ENCODE data around the gene EBF3.

Gene EBF3

DNA sequence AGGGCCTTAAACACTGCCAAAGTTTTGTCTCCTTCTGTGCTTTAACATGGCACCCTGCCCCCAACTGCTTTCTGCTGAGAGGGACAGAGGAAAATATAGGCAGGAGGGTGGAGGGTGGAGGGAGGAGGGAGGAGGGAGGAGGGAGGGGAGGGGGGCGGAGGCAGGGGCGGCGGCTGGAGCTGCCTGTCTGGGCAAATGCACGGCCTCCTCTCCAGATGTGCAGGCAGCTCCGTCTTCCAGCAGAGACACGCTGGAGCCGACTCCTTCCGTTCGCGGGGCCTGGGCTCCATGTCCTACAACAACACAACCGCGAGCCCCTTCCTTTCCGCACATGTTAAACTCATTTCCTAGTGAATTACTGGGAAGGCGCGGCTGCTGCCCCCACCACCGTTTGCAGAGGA lies 14.2 kb downstream of the EBF3 start:
- no peak overlapping the region for H2AK5ac ChIP-seq (ENCODE audit: low read length, severe bottlenecking)
- no peak overlapping the region for H2AFZ ChIP-seq (ENCODE audit: low read depth, low read length)
- no peaks in the 10 kb centered on the region for H3K9me3 ChIP-seq (ENCODE audit: control insufficient read depth, low read length)
- no peak overlapping the region for H2BK15ac ChIP-seq (ENCODE audit: low read depth, poor library complexity, severe bottlenecking)
- H3K27ac ChIP-seq (ENCODE audit: low read length, poor library complexity, severe bottlenecking) = no peak overlapping the region
- H3K79me1 ChIP-seq (replicated peaks; ENCODE audit: low read length, poor library complexity, severe bottlenecking) = no peaks in the 10 kb centered on the region
- H3K4me3 ChIP-seq (ENCODE audit: insufficient read depth in 1 of 2, low read depth in 1 of 2, low read length in 2 of 2) = peak overlapping the region in 1 of 2 experiments; percentile 87
- H4K91ac ChIP-seq (ENCODE audit: low read length) = no peak overlapping the region
- no peak overlapping the region for H4K8ac ChIP-seq (ENCODE audit: low read length)
- peaks cover 0 to 49% of the 10 kb centered on the region in 2 experiments for H3K36me3 ChIP-seq (ENCODE audit: control insufficient read depth in 1 of 2, insufficient read depth in 2 of 2, low read depth in 1 of 2, low read length in 2 of 2)
- H2BK5ac ChIP-seq (ENCODE audit: low read depth, low read length, poor library complexity, severe bottlenecking) = no peak overlapping the region
- H2BK120ac ChIP-seq (ENCODE audit: low read depth, low read length) = no peak overlapping the region
- H2BK12ac ChIP-seq (ENCODE audit: low read length in 2 of 2) = no peak overlapping the region
- peaks cover 0 to 9% of the 10 kb centered on the region in 2 experiments for H3K27me3 ChIP-seq (ENCODE audit: control insufficient read depth in 1 of 2, insufficient read depth in 1 of 2, low read length in 2 of 2)
- H3K4ac ChIP-seq (ENCODE audit: low read depth in 1 of 2, low read length in 2 of 2) = no peak overlapping the region
- H3K4me1 ChIP-seq (ENCODE audit: control insufficient read depth, insufficient read depth, low read depth, low read length) = peaks cover 7% of the 10 kb centered on the region
- peak overlapping the region; percentile 98 for H3K9ac ChIP-seq (ENCODE audit: low read length)
- H3K18ac ChIP-seq (ENCODE audit: low read depth in 1 of 2, low read length in 2 of 2) = peak overlapping the region in 1 of 2 experiments; percentile 64
- no peak overlapping the region for H3K14ac ChIP-seq (ENCODE audit: low read length in 2 of 2)
- H3K23ac ChIP-seq (ENCODE audit: low read length in 2 of 2) = no peak overlapping the region
- DNase-seq = no peak
- 1% methylated on average over 13 of the region's 16 CpGs for WGBS
- no peak overlapping the region for H3K4me2 ChIP-seq (ENCODE audit: low read length, poor library complexity, severe bottlenecking)

DNA sequence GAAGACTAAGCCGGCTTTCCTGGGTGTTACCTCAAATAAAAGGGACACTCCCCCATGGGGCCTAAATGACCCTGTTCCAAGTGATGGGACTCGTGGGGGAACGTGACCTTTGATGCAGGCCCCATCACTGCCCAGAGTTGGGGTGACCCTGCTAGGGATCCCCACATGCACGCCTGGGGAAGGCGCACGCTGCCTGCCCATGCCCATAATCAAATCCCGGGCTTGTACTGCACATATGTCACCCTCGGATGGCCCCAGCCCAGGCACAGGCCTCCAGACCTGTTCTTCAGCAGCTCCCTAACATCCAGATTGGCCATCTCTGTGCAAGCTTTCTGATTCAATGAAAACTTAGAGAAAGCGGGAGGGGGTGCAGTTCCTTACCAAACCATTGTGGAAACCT lies 14.7 kb downstream of the EBF3 start:
- no peaks in the 10 kb centered on the region for H3K9me3 ChIP-seq (ENCODE audit: control insufficient read depth, low read length)
- no peak overlapping the region for H2BK120ac ChIP-seq (ENCODE audit: low read depth, low read length)
- H2AK5ac ChIP-seq (ENCODE audit: low read length, severe bottlenecking) = no peak overlapping the region
- no peak overlapping the region for H2BK5ac ChIP-seq (ENCODE audit: low read depth, low read length, poor library complexity, severe bottlenecking)
- H3K27ac ChIP-seq (ENCODE audit: low read length, poor library complexity, severe bottlenecking) = no peak overlapping the region
- peak overlapping the region; percentile 44 for H3K9ac ChIP-seq (ENCODE audit: low read length)
- H2BK15ac ChIP-seq (ENCODE audit: low read depth, poor library complexity, severe bottlenecking) = no peak overlapping the region
- H3K79me1 ChIP-seq (replicated peaks; ENCODE audit: low read length, poor library complexity, severe bottlenecking) = no peaks in the 10 kb centered on the region
- H3K4me3 ChIP-seq (ENCODE audit: insufficient read depth in 1 of 2, low read depth in 1 of 2, low read length in 2 of 2) = peak overlapping the region in 1 of 2 experiments; percentile 31
- H2AFZ ChIP-seq (ENCODE audit: low read depth, low read length) = no peak overlapping the region
- H3K4me2 ChIP-seq (ENCODE audit: low read length, poor library complexity, severe bottlenecking) = no peak overlapping the region
- peaks cover 0 to 9% of the 10 kb centered on the region in 2 experiments for H3K27me3 ChIP-seq (ENCODE audit: control insufficient read depth in 1 of 2, insufficient read depth in 1 of 2, low read length in 2 of 2)
- peak overlapping the region; percentile 7 for H4K8ac ChIP-seq (ENCODE audit: low read length)
- no peak overlapping the region for H4K91ac ChIP-seq (ENCODE audit: low read length)
- no peak for DNase-seq
- H2BK12ac ChIP-seq (ENCODE audit: low read length in 2 of 2) = peak overlapping the region in 1 of 2 experiments; percentile 72
- H3K36me3 ChIP-seq (ENCODE audit: control insufficient read depth in 1 of 2, insufficient read depth in 2 of 2, low read depth in 1 of 2, low read length in 2 of 2) = peaks cover 0 to 49% of the 10 kb centered on the region in 2 experiments
- H3K14ac ChIP-seq (ENCODE audit: low read length in 2 of 2) = peak overlapping the region in 1 of 2 experiments; percentile 59
- 94% methylated on average over 9 of the region's 9 CpGs for WGBS
- H3K4ac ChIP-seq (ENCODE audit: low read depth in 1 of 2, low read length in 2 of 2) = no peak overlapping the region
- H3K18ac ChIP-seq (ENCODE audit: low read depth in 1 of 2, low read length in 2 of 2) = peak overlapping the region in 1 of 2 experiments; percentile 15
- peaks cover 7% of the 10 kb centered on the region for H3K4me1 ChIP-seq (ENCODE audit: control insufficient read depth, insufficient read depth, low read depth, low read length)
- no peak overlapping the region for H3K23ac ChIP-seq (ENCODE audit: low read length in 2 of 2)

DNA sequence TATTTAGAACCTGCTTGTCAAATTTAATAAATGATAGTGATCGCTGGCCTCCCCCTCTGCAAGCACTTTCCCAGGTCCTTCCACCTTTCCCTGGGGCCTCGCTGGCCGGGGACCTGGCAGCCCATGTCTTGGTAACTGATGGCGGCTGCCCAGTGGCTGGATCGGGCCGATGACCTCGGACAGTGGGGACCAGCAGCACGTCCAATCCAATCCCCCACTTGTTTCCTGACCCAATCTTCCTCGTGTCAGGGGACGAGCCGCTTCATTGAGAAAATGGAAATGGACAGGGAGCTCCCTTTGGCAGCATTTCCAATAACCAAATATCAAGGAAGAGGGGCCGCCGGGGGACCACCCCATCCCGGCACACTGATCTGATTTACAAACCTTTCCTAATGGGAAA lies 17.2 kb downstream of the EBF3 start:
- Histone ChIP-seq H3K23ac (ENCODE audit: low read length in 2 of 2) (no peak overlapping the region), H3K18ac (ENCODE audit: low read depth in 1 of 2, low read length in 2 of 2) (no peak overlapping the region), H2BK120ac (ENCODE audit: low read depth, low read length) (no peak overlapping the region), H3K4me2 (ENCODE audit: low read length, poor library complexity, severe bottlenecking) (no peak overlapping the region), H4K8ac (ENCODE audit: low read length) (no peak overlapping the region), H2BK5ac (ENCODE audit: low read depth, low read length, poor library complexity, severe bottlenecking) (no peak overlapping the region), H3K27me3 (ENCODE audit: control insufficient read depth in 1 of 2, insufficient read depth in 1 of 2, low read length in 2 of 2) (peaks cover 0 to 4% of the 10 kb centered on the region in 2 experiments), H3K9me3 (ENCODE audit: control insufficient read depth, low read length) (no peaks in the 10 kb centered on the region), H4K91ac (ENCODE audit: low read length) (peak overlapping the region; percentile 72), H3K4me1 (ENCODE audit: control insufficient read depth, insufficient read depth, low read depth, low read length) (peaks cover 4% of the 10 kb centered on the region), H3K27ac (ENCODE audit: low read length, poor library complexity, severe bottlenecking) (no peak overlapping the region), H2AFZ (ENCODE audit: low read depth, low read length) (no peak overlapping the region), H3K36me3 (ENCODE audit: control insufficient read depth in 1 of 2, insufficient read depth in 2 of 2, low read depth in 1 of 2, low read length in 2 of 2) (peaks cover 0 to 68% of the 10 kb centered on the region in 2 experiments), H3K4me3 (ENCODE audit: insufficient read depth in 1 of 2, low read depth in 1 of 2, low read length in 2 of 2) (peak overlapping the region in 1 of 2 experiments; percentile 67), H2BK12ac (ENCODE audit: low read length in 2 of 2) (no peak overlapping the region), H3K14ac (ENCODE audit: low read length in 2 of 2) (no peak overlapping the region), H2AK5ac (ENCODE audit: low read length, severe bottlenecking) (no peak overlapping the region), H3K79me1 (replicated peaks; ENCODE audit: low read length, poor library complexity, severe bottlenecking) (no peaks in the 10 kb centered on the region), H3K9ac (ENCODE audit: low read length) (peak overlapping the region; percentile 92), H3K4ac (ENCODE audit: low read depth in 1 of 2, low read length in 2 of 2) (no peak overlapping the region), H2BK15ac (ENCODE audit: low read depth, poor library complexity, severe bottlenecking) (no peak overlapping the region)
- DNase-seq = no peak
- 93% methylated on average over 14 of the region's 14 CpGs for WGBS

DNA sequence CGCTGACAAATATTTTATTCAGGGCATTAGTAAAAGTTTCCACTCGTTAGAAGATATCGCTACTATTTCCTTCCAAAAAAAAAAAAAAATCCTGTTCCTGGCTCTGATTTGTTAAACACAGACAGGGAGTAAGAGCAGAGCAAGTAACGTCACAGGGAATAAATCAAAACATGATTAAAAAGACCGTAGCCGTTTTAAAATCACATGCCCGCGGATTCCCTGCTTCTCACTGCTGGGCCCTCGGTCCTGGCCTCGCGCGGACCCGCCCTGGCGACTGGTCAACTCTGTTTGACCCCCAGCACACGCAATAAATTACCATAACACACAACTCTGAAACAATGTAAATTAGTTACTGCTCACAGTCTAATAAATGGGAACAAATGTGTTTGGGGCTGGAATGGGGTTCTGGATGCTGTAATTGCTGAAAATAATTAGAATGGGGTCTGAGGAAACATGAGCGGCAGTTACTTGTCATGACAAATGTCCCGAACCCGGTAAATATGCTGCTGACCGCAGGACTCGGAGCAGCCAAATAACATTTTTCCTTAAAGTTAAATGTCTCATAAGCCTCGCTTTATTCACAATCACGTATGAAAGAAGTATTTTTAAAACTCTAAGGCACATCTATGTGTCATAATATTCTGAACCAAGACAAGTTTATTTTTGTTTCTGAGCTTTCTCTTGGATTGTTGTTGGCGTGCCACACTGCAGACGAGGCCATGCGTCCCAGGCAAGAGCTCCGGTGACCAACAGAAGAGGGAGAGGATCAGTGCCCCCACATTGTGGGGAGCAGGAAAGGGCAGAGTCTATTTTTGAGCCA lies 17.9 kb downstream of the EBF3 start:
- no peak overlapping the region for H3K4me2 ChIP-seq (ENCODE audit: low read length, poor library complexity, severe bottlenecking)
- H3K14ac ChIP-seq (ENCODE audit: low read length in 2 of 2) = no peak overlapping the region
- no peak overlapping the region for H4K91ac ChIP-seq (ENCODE audit: low read length)
- no peak overlapping the region for H4K8ac ChIP-seq (ENCODE audit: low read length)
- WGBS = 80% methylated on average over 19 of the region's 26 CpGs
- H3K18ac ChIP-seq (ENCODE audit: low read depth in 1 of 2, low read length in 2 of 2) = no peak overlapping the region
- peak overlapping the region in 1 of 2 experiments; percentile 67 for H3K4me3 ChIP-seq (ENCODE audit: insufficient read depth in 1 of 2, low read depth in 1 of 2, low read length in 2 of 2)
- H3K27ac ChIP-seq (ENCODE audit: low read length, poor library complexity, severe bottlenecking) = no peak overlapping the region
- no peak overlapping the region for H2BK15ac ChIP-seq (ENCODE audit: low read depth, poor library complexity, severe bottlenecking)
- H2BK5ac ChIP-seq (ENCODE audit: low read depth, low read length, poor library complexity, severe bottlenecking) = no peak overlapping the region
- H2AFZ ChIP-seq (ENCODE audit: low read depth, low read length) = no peak overlapping the region
- H3K9ac ChIP-seq (ENCODE audit: low read length) = peak overlapping the region; percentile 92
- H2BK120ac ChIP-seq (ENCODE audit: low read depth, low read length) = no peak overlapping the region
- no peaks in the 10 kb centered on the region for H3K9me3 ChIP-seq (ENCODE audit: control insufficient read depth, low read length)
- peaks cover 4% of the 10 kb centered on the region for H3K4me1 ChIP-seq (ENCODE audit: control insufficient read depth, insufficient read depth, low read depth, low read length)
- peaks cover 0 to 69% of the 10 kb centered on the region in 2 experiments for H3K36me3 ChIP-seq (ENCODE audit: control insufficient read depth in 1 of 2, insufficient read depth in 2 of 2, low read depth in 1 of 2, low read length in 2 of 2)
- H3K27me3 ChIP-seq (ENCODE audit: control insufficient read depth in 1 of 2, insufficient read depth in 1 of 2, low read length in 2 of 2) = peaks cover 0 to 4% of the 10 kb centered on the region in 2 experiments
- H2BK12ac ChIP-seq (ENCODE audit: low read length in 2 of 2) = no peak overlapping the region
- no peak overlapping the region for H2AK5ac ChIP-seq (ENCODE audit: low read length, severe bottlenecking)
- no peak overlapping the region for H3K23ac ChIP-seq (ENCODE audit: low read length in 2 of 2)
- DNase-seq = no peak
- H3K79me1 ChIP-seq (replicated peaks; ENCODE audit: low read length, poor library complexity, severe bottlenecking) = no peaks in the 10 kb centered on the region
- no peak overlapping the region for H3K4ac ChIP-seq (ENCODE audit: low read depth in 1 of 2, low read length in 2 of 2)
